SK-N-SH (cell line): Measurements from ENCODE around the gene ANO5. TPM values are rescaled to one million over a fixed set of nuclear protein-coding genes. Genes with fewer than 3 reads are reported as not detected.

Experiments
- CTCF ChIA-PET: fragments of 300-600, 350-600 bp; formaldehyde crosslinking; extraction: SDS; loops from one replicate; lab custom pipeline; 2021; lab: Yijun Ruan, JAX
- POLR2A ChIA-PET: fragments of 350-600 bp; sonication (Branson Sonifier 250); formaldehyde crosslinking; extraction: SDS; loops from one replicate; lab custom pipeline; 2020; ENCODE audit warnings: antibody characterized with exemption, inconsistent platforms; lab: Yijun Ruan, JAX
- DNase-seq: peaks from one replicate; pipeline ENCODE4 v3.0.0; 2012
- H2AFZ ChIP-seq: fragments of 200-600 bp; sonication (generic); 2 replicates; pipeline ENCODE4 v1.8.1; 2016; ENCODE audit warnings: antibody characterized with exemption, mild to moderate bottlenecking, low read depth
- H3F3A ChIP-seq: fragments of 200-600 bp; sonication (generic); replicated peaks from 2 replicates; pipeline ENCODE3; 2016; ENCODE audit warnings: antibody characterized with exemption, mild to moderate bottlenecking; ENCODE audit not compliant: insufficient read depth
- H3K27ac ChIP-seq, 2 experiments: fragments of 200-500 bp in 1 of 2; fragments of 200-600 bp in 1 of 2; sonication (Bioruptor generic) in 1 of 2; sonication (generic), shearing (Covaris generic) in 1 of 2; 2 replicates each; pipeline versions ENCODE4 v1.5.1 to v1.6.1; 2014 to 2016; ENCODE audit warnings: low read depth in 2 of 2, inconsistent platforms in 1 of 2, low read length in 1 of 2, mild to moderate bottlenecking in 1 of 2, mixed read lengths in 1 of 2
- H3K27me3 ChIP-seq: fragments of 200-600 bp; sonication (generic), shearing (Covaris generic); 2 replicates; pipeline ENCODE4 v1.6.1; 2016; ENCODE audit warnings: mixed run types; ENCODE audit not compliant: insufficient read depth
- H3K36me3 ChIP-seq, 2 experiments: fragments of 200-500 bp in 1 of 2; fragments of 200-600 bp in 1 of 2; sonication (Bioruptor generic) in 1 of 2; sonication (generic) in 1 of 2; replicated peaks in 1 of 2; 2 replicates each; pipeline versions ENCODE3 to v1.5.1; 2014 to 2016; ENCODE audit warnings: low read length in 1 of 2, mild to moderate bottlenecking in 1 of 2; ENCODE audit not compliant: insufficient read depth in 2 of 2, control insufficient read depth in 1 of 2
- H3K4me1 ChIP-seq, 2 experiments: fragments of 200-500 bp in 1 of 2; fragments of 200-600 bp in 1 of 2; sonication (Bioruptor generic) in 1 of 2; sonication (generic), shearing (Covaris generic) in 1 of 2; 2 replicates each; pipeline versions ENCODE4 v1.5.1 to v1.6.1; 2014 to 2016; ENCODE audit warnings: low read depth in 1 of 2, low read length in 1 of 2, mixed run types in 1 of 2; ENCODE audit not compliant: insufficient read depth in 2 of 2, control insufficient read depth in 1 of 2
- H3K4me2 ChIP-seq: fragments of 200-600 bp; sonication (generic), shearing (Covaris generic); 2 replicates; pipeline ENCODE4 v1.6.1; 2017; ENCODE audit warnings: mixed run types
- H3K4me3 ChIP-seq, 2 experiments: fragments of 200-500 bp in 1 of 2; fragments of 200-600 bp in 1 of 2; sonication (Bioruptor generic) in 1 of 2; sonication (generic), shearing (Covaris generic) in 1 of 2; 2 replicates each; pipeline versions ENCODE4 v1.5.1 to v1.8.1; 2014 to 2016; ENCODE audit warnings: low read depth in 2 of 2, inconsistent platforms in 1 of 2, low read length in 1 of 2, mild to moderate bottlenecking in 1 of 2, mixed read lengths in 1 of 2, moderate library complexity in 1 of 2
- H3K79me2 ChIP-seq: fragments of 200-600 bp; sonication (generic); 2 replicates; pipeline ENCODE4 v1.8.1; 2017; ENCODE audit warnings: mild to moderate bottlenecking; ENCODE audit not compliant: insufficient read depth
- H3K9ac ChIP-seq: fragments of 200-600 bp; sonication (generic); 2 replicates; pipeline ENCODE4 v1.6.1; 2017; ENCODE audit warnings: mixed run types
- H3K9me2 ChIP-seq: fragments of 200-600 bp; sonication (generic); 2 replicates; pipeline ENCODE4 v1.6.1; 2017; ENCODE audit warnings: mixed run types
- H3K9me3 ChIP-seq: fragments of 200-600 bp; sonication (generic); 2 replicates; pipeline ENCODE4 v1.6.1; 2017; ENCODE audit warnings: mixed run types, mild to moderate bottlenecking, moderate library complexity
- H4K20me1 ChIP-seq: fragments of 200-600 bp; sonication (generic); 2 replicates; pipeline ENCODE4 v1.6.1; 2017; ENCODE audit warnings: mild to moderate bottlenecking, mixed run types; ENCODE audit not compliant: insufficient read depth
- CHD2 ChIP-seq: fragments of 150-350 bp; IDR thresholded peaks from 2 replicates; pipeline ENCODE4 v1.6.1; 2018; ENCODE audit warnings: low read length; ENCODE audit not compliant: partially characterized antibody
- CTCF ChIP-seq: fragments of 200-600 bp; sonication (generic); IDR thresholded peaks from 2 replicates; pipeline ENCODE4 v1.6.1; 2017; ENCODE audit warnings: antibody characterized with exemption, mild to moderate bottlenecking, moderate library complexity
- FOXM1 ChIP-seq: IDR thresholded peaks from 2 replicates; pipeline ENCODE4 v1.4.0; 2012; ENCODE audit warnings: low read depth, mild to moderate bottlenecking
- MEF2A ChIP-seq: IDR thresholded peaks from 2 replicates; pipeline ENCODE4 v1.4.0; 2012; ENCODE audit warnings: low read depth, borderline replicate concordance
- NFIC ChIP-seq: IDR thresholded peaks from 2 replicates; pipeline ENCODE4 v1.4.0; 2012; ENCODE audit warnings: borderline replicate concordance
- POLR2AphosphoS5 ChIP-seq: IDR thresholded peaks from 2 replicates; pipeline ENCODE4 v1.6.1; 2012; ENCODE audit warnings: low read depth, low read length
- RAD21 ChIP-seq: IDR thresholded peaks from 2 replicates; pipeline ENCODE4 v1.6.1; 2012; ENCODE audit warnings: mild to moderate bottlenecking, low read length
- SMC3 ChIP-seq: IDR thresholded peaks from 2 replicates; pipeline ENCODE4 v1.6.1; 2012; ENCODE audit warnings: low read depth, low read length, improper control_type of control experiment
- USF2 ChIP-seq: fragments of 150-350 bp; IDR thresholded peaks from 2 replicates; pipeline ENCODE4 v1.6.1; 2017; ENCODE audit warnings: antibody characterized with exemption, low read length, low read depth, borderline replicate concordance
- ZBTB33 ChIP-seq: IDR thresholded peaks from 2 replicates; pipeline ENCODE4 v1.4.0; 2012; ENCODE audit warnings: low read depth, borderline replicate concordance
- WGBS: methylation state at CpG from one replicate; pipeline ENCODE4 v1.1.6; 2017; ENCODE audit warnings: low lambda C conversion rate; 5-methylcytosine and 5-hydroxymethylcytosine counted together
- polyA plus RNA-seq, 3 experiments: library from polyadenylated mRNA; depleted of rRNA; stranded (reverse); fragments of >200 nt; gene quantifications; 2 replicates each; pipeline ENCODE4 v1.2.3, GENCODE V29; 2012

The ANO5 gene
- polyA plus RNA-seq, 1 of the 3 experiments (the other 2 are of a cell fraction), result 0.15 TPM

GRCh38 chr11:22304337-22304961, 111.6 kb downstream of the ANO5 start:
- Histone ChIP-seq H4K20me1 (no peaks in the 10 kb centered on the region), H3K9me2 (no peaks in the 10 kb centered on the region; the same call in 1 of the 2 replicates), H3K9ac (no peak overlapping the region), H3K4me3 (no peak overlapping the region), H3K27ac (no peak overlapping the region), H3K9me3 (no peaks in the 10 kb centered on the region), H3K4me2 (no peak overlapping the region), H3K4me1 (no peaks in the 10 kb centered on the region; a peak in 1 of 4 replicates), H3K27me3 (no peaks in the 10 kb centered on the region), H3F3A (no peaks in the 10 kb centered on the region), H3K79me2 (no peaks in the 10 kb centered on the region), H2AFZ (no peak overlapping the region), H3K36me3 (no peaks in the 10 kb centered on the region)
- ChIA-PET CTCF (interaction anchor here (0.5 to 5.1 kb wide), 28 partner anchors 11 to 1673 kb away, joined by 3 to 104 read pairs (median 4); no protein-coding TSS in a partner anchor), POLR2A (no interaction called here)
- 20% methylated on average over 5 of the region's 5 CpGs for WGBS
- TF ChIP-seq SMC3 (peak; percentile 54), POLR2AphosphoS5 (no peak), CHD2 (no peak), USF2 (no peak), CTCF (peak; percentile 75), FOXM1 (no peak), MEF2A (no peak), NFIC (no peak), RAD21 (peak; percentile 80)
- DNase-seq, result peak; percentile 44

- no peak overlapping the region for H3K4me2 ChIP-seq
- no peaks in the 10 kb centered on the region for H3K79me2 ChIP-seq
- 69% methylated on average over 11 of the region's 15 CpGs for WGBS
- no peak for DNase-seq
- H3K4me3 ChIP-seq, result no peak overlapping the region
- no peaks in the 10 kb centered on the region for H3K4me1 ChIP-seq
- POLR2A ChIA-PET, result no interaction called here
- no peak for TF ChIP-seq ZBTB33
- TF ChIP-seq, all 33 proteins: peak for 0
- H4K20me1 ChIP-seq, result no peaks in the 10 kb centered on the region
- H3K27ac ChIP-seq, result no peak overlapping the region
- H3K27me3 ChIP-seq, result no peaks in the 10 kb centered on the region
- no peak overlapping the region for H2AFZ ChIP-seq
- no peaks in the 10 kb centered on the region for H3K9me2 ChIP-seq
- H3K36me3 ChIP-seq, result no peaks in the 10 kb centered on the region
- H3K9ac ChIP-seq, result no peak overlapping the region
- CTCF ChIA-PET, result interaction anchor here (1.3 to 4.3 kb wide), 3 partner anchors 13 to 222 kb away, joined by 4 to 21 read pairs (median 6); no protein-coding TSS in a partner anchor
- no peaks in the 10 kb centered on the region for H3K9me3 ChIP-seq
- no peaks in the 10 kb centered on the region for H3F3A ChIP-seq
Observed at GRCh38 chr11:22317656-22318055, 124.8 kb downstream of the ANO5 start.
